K562 (cell line): ENCODE results near the gene AGPAT3. TPM values are rescaled to one million over a fixed set of nuclear protein-coding genes. Genes with fewer than 3 reads are reported as not detected.

ENCODE experiments used
- ARID4B ChIP-seq: sonication (generic); formaldehyde crosslinking; IDR thresholded peaks from 2 replicates; pipeline ENCODE4 v1.8.0; 2022; ENCODE audit warnings: mild to moderate bottlenecking, missing genetic modification reagents
- ARNT ChIP-seq, 2 experiments: fragments of 450-650 bp; IDR thresholded peaks; 2 replicates each; pipeline ENCODE4 v1.6.1; 2016; ENCODE audit warnings: mild to moderate bottlenecking in 1 of 2
- CREBBP ChIP-seq: IDR thresholded peaks from one replicate; pipeline ENCODE4 v1.6.1; 2012; ENCODE audit warnings: low read depth, mild to moderate bottlenecking, control low read depth, inconsistent platforms, low read length
- MNT ChIP-seq, 2 experiments: fragments of 450-650 bp; conservative IDR thresholded peaks; 2 replicates each; pipeline ENCODE4 v1.6.1; 2017; ENCODE audit warnings: mild to moderate bottlenecking in 2 of 2, moderate library complexity in 2 of 2
- POLR2H ChIP-seq: IDR thresholded peaks from 2 replicates; pipeline ENCODE4 v1.6.1; 2016; ENCODE audit warnings: missing genetic modification characterization, low read depth, mild to moderate bottlenecking, control low read depth, missing compliant biosample characterization, moderate library complexity
- SAP30 ChIP-seq: fragments of 200-600 bp; sonication (generic); IDR thresholded peaks from 2 replicates; pipeline ENCODE4 v1.6.1; 2012; ENCODE audit warnings: borderline replicate concordance, low read depth, mild to moderate bottlenecking, moderate library complexity, low read length, control low read depth, inconsistent platforms; ENCODE audit not compliant: insufficient read depth, poor library complexity, severe bottlenecking
- TARDBP ChIP-seq: fragments of 450-650 bp; IDR thresholded peaks from 2 replicates; pipeline ENCODE4 v1.6.1; 2016
- ZBTB7A ChIP-seq: IDR thresholded peaks from 2 replicates; pipeline ENCODE4 v1.6.1; 2011; ENCODE audit warnings: low read depth, mild to moderate bottlenecking, low read length, moderate library complexity, borderline replicate concordance; ENCODE audit not compliant: control insufficient read depth
- ZFX ChIP-seq: sonication (generic); formaldehyde crosslinking; IDR thresholded peaks from 2 replicates; pipeline ENCODE4 v1.8.0; 2022; ENCODE audit warnings: mild to moderate bottlenecking, missing genetic modification reagents, moderate library complexity
- ZNF592 ChIP-seq: fragments of 450-650 bp; IDR thresholded peaks from 2 replicates; pipeline ENCODE4 v1.6.1; 2017; ENCODE audit warnings: antibody characterized with exemption, mild to moderate bottlenecking
- polyA plus RNA-seq, 8 experiments: library from polyadenylated mRNA; depleted of rRNA in 4 of 8; stranded (reverse) in 5 of 8; unstranded in 3 of 8; fragments of >200 nt; fragmentation: Nextera tagmentation in 2 of 8; fragmentation: Illumina TruSeq in 1 of 8; extraction: Ambion mirVana in 2 of 8; extraction: Trizol in 1 of 8; gene quantifications; 2 replicates each; pipeline versions ENCODE4 v1.2.1 to v1.2.3, GENCODE V29; 2011 to 2014; ENCODE audit warnings: inconsistent platforms in 1 of 8, missing spikeins in 1 of 8
- total RNA-seq, 7 experiments: library from RNA; depleted of rRNA in 6 of 7; stranded (reverse); fragments of >200 nt in 6 of 7; fragmentation: Illumina TruSeq in 2 of 7; extraction: Trizol in 2 of 7; gene quantifications; 2 replicates each; pipeline versions ENCODE4 v1.2.1 to v1.2.3, GENCODE V29; 2011 to 2021; ENCODE audit warnings: low replicate concordance in 1 of 7
- TF ChIP-seq, protein P1 (sequence below): fragments of 250-450 bp; sonication (Bioruptor Pico); IDR thresholded peaks from 2 replicates; pipeline ENCODE4 v1.8.0; 2022; ENCODE audit warnings: moderate library complexity, mild to moderate bottlenecking, inconsistent platforms

AGPAT3 gene
- total and polyA plus RNA-seq, 9 of the 15 experiments (the other 6 are each of a cell fraction or from before 2014, with no cell fraction given): 1.5 to 88.4 (median 35.7) TPM

DNA sequence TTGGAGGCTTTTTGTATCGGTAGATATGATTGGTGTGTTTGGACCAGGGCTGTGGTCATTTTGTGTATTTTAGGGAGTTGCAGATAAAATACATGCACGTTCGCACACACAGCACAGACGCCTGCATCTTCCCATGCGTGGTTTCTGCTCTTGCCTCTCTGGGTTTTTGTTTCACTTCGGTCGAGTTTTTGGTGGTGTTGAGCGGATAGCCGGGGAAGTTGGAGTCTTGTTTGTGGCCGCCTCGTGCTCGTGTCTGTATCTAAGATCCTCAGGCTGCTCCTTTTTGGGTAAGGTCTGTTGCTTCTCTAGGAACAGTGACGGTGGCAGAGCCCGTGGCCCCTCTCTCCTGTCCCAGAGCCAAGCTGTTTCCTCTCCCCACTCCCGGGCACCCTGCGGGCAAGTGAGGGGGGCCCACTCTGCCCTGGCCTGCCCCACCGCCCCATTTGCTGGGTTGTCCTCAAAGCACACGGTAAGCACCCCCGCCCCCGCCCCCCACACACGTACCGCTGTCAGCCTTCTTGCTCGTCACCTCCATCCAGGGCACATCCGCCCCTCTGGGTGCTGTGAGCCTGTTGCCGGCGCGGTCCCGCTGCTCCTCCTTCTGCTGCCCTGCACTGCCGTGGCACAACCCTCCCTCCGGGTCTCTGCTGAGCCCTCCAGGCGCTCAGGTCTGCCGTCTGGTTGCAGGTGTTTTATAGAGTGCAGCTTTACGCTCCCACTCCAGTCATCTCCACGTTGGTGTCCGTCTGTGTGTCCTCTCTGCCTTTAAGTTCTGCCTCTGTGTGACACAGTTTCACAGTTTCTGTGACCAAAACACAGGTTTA lies 51.9 kb downstream of the AGPAT3 start (continued):
- TF ChIP-seq POLR2H (tag): no peak
- 0 out of 2 replicates have a peak, but pooled peaks have one; percentile 39 for TF ChIP-seq ARID4B
- TF ChIP-seq ZNF592: peak; percentile 84
- 0 out of 2 replicates have a peak, but pooled peaks have one; percentile 39 for TF ChIP-seq ZFX (CRISPR knock-in tag)
- peak; percentile 69 for TF ChIP-seq ZBTB7A
- TF ChIP-seq ARNT (IDR thresholded peaks at IDR 0.05): 0 out of 4 replicates have a peak, but pooled peaks of 1 of the 2 experiments have one; percentile 21
- TF ChIP-seq TARDBP: no peak
- peak; percentile 63 to 73 for TF ChIP-seq MNT (conservative IDR thresholded peaks at IDR 0.05)
- peak; percentile 41 for TF ChIP-seq SAP30
- TF ChIP-seq, protein P1, sequence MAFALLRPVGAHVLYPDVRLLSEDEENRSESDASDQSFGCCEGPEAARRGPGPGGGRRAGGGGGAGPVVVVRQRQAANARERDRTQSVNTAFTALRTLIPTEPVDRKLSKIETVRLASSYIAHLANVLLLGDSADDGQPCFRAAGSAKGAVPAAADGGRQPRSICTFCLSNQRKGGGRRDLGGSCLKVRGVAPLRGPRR (CRISPR knock-in tag): 0 out of 2 replicates have a peak, but pooled peaks have one; percentile 20
- TF ChIP-seq CREBBP: no peak
